Posterior vena cava (tissue), 2 donors: Measurements from ENCODE around the gene BLOC1S6. TPM values are rescaled to one million over a fixed set of nuclear protein-coding genes. Genes with fewer than 3 reads are reported as not detected.

Experiments used
- DNase-seq: peaks from one replicate; pipeline ENCODE4 v3.0.0-alpha.2; 2020; ENCODE audit warnings: low spot score
- intact Hi-C, 2 donors: fragments of 100-400 bp; cut with DNase I; formaldehyde crosslinking; loops; one replicate each; pipeline versions ENCODE4 v1.14.1 to v1.14.2; 2022 to 2023
- long read RNA-seq, 2 donors: library from polyadenylated mRNA; unstranded; transcript quantifications; one replicate each; pipeline ENCODE4 v2.0.0, GENCODE V29; 2020 to 2021
- total RNA-seq, 2 donors: library from RNA; stranded (reverse); fragmentation: NEBNext Ultra II Directional; extraction: Animal tissue kit (Norgen Biotek cat#: 25700); gene quantifications; one replicate each; pipeline ENCODE4 v1.2.1, GENCODE V29; 2021
- donor health status: DM: yes; HTN: yes; CAD: no.
- donor health status: DM: yes; HTN: yes; CAD: no.

The BLOC1S6 gene, protein sequence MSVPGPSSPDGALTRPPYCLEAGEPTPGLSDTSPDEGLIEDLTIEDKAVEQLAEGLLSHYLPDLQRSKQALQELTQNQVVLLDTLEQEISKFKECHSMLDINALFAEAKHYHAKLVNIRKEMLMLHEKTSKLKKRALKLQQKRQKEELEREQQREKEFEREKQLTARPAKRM
- total RNA-seq = 10 to 100 TPM; 42.8 to 46.9 TPM
- long read RNA-seq, donor 1, full-length matches to known transcripts = 8 of 8 reads
- long read RNA-seq, donor 1, partial matches to known transcripts = 0 of 8 reads
- long read RNA-seq, donor 1, other reads (novel, unspliced or antisense) = 0 of 8 reads
- long read RNA-seq, donor 2, full-length matches to known transcripts = 65 of 76 reads
- long read RNA-seq, donor 2, partial matches to known transcripts = 8 of 76 reads
- long read RNA-seq, donor 2, other reads (novel, unspliced or antisense) = 3 of 76 reads

DNA sequence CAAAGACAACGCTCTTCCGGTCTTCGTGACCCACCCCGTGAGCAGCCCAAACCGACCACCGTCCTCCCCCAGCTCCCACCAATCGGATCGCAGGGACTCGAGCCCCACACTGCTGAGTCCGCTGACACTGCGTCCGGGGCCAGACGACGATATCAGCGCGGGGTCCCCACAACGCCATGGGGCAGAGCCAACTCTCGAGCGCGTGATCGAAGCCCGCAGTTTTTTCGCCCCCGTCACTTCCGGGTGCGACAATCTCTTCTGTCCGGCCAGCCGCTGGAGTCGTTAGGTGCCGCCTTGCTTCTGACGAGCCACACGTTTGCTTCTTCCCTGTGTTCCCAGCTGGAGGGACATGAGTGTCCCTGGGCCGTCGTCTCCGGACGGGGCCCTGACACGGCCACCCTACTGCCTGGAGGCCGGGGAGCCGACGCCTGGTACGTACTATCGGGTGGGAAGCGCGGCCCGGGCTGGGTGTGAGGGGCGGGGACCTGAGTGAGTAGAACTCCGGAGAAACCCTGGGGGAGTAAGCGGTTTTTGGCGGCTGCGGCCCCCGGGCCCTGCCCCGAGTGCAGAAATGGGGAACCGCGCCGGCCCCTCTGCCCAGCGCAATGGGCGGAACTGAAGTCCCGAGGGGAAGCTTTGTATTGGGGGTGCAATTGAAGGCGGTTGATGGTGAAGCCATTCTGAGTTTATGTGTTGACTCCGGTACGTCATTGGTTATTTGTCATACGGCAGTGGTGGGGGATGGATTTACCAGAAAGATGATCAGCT lies at the start of gene BLOC1S6:
TSS of gene BLOC1S6 (plus strand) at position 285 of the 768 bp plus-strand sequence. CDS start at position 350, 65 bp downstream.
- intact Hi-C loops = no loop called here
- DNase-seq = peak; percentile 98

DNA sequence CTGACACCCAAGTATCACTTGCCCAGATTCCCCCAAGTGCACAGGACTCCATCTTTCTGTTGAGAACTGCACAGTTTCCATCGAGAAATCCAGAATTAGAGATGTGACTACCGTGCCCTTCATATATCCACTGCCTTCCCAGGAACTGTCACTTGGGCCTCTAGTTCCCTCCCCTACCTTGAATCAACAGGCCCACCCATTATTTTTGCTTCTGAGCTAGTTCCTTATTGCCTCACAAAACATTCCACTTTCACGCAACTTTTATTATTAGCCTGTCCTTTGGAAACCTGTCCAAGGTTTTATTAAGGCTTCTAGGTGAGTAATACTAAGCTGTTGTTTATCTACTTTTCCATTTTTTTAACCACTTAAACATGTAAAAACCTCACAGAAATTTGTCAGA lies 47.5 kb upstream of the BLOC1S6 start:
- intact Hi-C loops = loop anchor here in 1 of 2 donors (5.0 kb wide), 1 partner anchor 393 kb away; no protein-coding TSS in a partner anchor
- DNase-seq = no peak

DNA sequence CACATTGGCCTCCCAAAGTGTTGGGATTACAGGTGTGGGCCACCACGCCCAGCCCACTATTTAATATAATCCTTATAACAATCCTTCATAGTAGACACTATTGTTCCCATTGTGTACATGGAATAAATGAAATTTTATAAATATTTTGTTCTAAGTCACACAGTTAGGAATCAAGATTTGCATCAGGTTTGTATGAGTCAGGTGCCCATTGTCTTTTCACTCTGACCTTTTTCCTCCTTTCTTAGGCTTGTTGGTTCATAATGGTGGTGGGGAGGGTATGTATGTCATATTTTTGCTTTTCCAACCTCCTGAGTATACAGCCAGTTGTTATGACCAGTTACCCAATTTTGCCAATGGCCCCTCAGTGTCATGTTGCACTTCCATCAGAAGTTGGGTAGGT lies 46.6 kb upstream of the BLOC1S6 start:
- DNase-seq = no peak
- intact Hi-C loops = loop anchor here in 1 of 2 donors (5.0 kb wide), 1 partner anchor 392 kb away; no protein-coding TSS in a partner anchor

DNA sequence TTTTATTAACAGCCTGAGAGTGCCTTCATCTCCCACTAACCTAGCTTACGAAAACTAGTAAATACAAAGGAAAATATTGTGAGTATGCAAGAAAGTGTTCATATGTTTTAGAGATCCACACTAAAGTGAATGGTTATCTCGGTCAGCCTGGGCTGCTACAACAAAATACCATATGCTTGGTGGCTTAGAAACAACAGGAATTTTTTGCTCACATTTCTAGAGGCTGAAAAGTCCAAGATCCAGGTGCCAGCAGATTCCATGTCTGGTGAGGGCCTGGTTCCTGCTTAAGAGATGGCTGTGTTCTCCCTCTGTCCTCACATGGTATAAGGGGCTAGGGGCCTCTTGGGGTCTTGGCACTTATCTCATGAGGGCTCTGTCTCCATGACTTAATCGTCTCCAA lies 44.1 kb upstream of the BLOC1S6 start:
- DNase-seq = no peak
- intact Hi-C loops = loop anchor here in 1 of 2 donors (5.0 kb wide), 1 partner anchor 389 kb away; no protein-coding TSS in a partner anchor

DNA sequence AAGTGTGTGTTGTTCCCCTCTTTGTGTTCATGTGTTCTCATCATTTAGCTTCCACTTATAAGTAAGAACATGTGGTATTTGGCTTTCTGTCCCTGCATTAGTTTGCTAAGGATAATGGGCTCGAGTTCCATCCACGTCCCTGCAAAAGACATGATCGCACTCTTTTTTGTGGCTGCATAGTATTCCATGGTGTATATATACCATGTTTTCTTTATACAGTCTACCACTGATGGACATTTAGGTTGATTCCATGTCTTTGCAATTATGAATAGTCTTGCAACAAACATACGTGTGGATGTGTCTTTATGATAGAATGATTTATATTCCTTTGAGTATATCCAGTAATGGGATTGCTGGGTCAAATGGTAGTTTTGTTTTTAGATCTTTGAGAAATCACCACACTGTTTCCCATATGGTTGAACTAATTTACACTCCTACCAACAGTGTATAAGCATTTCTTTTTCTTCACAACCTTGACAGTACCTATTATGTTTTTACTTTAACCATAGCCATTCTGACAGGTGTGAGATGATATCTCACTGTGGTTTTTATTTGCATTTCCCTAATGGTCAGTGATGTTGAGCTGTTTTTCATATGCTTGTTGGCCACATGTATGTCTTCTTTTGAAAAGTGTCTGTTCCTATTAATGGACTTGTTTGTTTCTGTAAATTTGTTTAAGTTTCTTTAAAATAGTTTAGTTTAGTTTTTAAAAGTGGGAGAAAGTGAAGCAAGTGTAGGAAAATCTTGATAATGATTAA lies 42.7 kb upstream of the BLOC1S6 start:
- intact Hi-C loops = loop anchor here in 1 of 2 donors (5.0 kb wide), 1 partner anchor 388 kb away; no protein-coding TSS in a partner anchor
- no peak for DNase-seq

DNA sequence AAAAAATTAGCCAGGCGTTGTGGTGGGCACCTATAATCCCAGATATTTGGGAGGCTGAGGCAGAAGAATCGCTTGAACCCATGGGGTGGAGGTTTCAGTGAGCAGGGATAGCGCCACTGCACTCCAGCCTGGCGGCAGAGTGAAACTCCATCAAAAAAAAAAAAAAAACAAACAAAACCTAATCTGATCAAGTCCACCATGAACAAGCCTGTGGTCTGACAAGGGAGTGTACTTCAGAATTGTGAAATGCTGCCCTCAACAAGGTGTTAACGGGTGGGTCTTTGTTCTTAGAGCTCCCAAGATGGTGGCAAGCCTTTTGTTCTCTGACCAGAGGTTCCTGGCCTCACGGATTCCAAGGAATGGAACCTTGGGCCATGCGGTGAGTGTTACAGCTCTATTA lies 40.4 kb upstream of the BLOC1S6 start:
- intact Hi-C loops = no loop called here
- no peak for DNase-seq

DNA sequence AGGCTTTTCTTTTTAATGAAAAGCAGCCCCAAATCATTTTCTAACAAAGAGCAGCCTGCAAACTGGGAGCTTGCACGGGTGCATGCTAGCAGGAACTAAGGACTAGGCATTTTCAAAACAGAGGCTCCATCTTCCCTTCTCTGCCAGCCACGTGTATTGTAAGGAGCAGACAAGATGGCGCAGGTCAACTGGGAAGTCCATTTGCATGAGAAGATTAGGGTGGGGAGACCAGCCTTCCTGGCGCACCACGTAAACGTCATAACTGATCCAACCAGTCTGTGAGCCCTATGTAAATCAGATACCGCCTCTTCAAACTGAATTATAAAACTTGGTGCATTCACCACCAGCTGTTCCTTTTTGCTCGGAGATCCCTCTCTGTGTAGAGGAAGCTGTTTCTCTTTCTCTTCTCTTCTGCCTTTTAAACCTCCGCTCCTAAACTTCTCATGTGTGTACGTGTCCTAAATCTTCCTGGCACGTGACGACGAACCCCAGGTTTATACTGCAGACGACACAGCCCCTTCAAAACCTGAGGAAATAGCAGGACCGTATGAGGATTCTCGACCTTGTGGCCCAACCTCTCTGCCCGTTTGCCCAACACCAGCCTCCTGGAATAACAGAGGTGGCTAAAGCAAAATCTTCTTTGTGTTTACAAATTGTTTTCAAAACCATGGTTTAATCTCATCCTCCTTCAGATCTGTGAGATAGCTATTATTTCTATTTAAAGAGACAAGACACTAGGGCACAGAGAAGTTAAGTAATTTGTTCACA lies 38.2 kb upstream of the BLOC1S6 start:
- no peak for DNase-seq
- intact Hi-C loops = no loop called here

DNA sequence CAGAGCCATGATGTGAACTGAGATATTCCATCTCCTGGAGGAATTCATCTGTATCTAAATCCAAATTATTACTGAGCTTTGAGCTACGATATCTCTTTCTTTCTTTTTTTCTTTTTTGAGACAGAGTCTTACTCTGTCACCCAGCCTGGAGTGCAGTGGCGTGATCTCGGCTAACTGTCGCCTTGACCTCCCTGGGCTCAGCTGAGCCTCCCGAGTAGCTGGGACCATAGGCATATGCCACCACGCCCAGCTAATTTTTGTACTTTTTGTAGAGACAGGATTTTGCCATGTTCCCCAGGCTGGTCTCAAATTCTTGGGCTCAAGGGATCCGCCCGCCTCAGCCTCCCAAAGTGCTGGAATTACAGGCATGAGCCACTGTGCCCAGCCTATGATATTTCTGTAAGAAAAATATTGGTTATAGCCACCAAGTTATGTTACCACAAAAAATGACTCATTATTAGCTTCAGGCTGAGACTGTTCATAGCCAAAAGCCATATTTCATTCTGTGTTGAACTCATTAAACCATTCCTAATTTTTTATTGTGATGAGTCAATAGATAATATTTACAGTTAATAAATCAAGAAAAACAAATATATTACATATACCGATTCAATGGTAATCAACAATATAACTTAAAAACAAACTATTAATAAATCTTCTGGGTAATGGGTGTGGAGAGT lies 37.5 kb upstream of the BLOC1S6 start:
- intact Hi-C loops = no loop called here
- DNase-seq = no peak

DNA sequence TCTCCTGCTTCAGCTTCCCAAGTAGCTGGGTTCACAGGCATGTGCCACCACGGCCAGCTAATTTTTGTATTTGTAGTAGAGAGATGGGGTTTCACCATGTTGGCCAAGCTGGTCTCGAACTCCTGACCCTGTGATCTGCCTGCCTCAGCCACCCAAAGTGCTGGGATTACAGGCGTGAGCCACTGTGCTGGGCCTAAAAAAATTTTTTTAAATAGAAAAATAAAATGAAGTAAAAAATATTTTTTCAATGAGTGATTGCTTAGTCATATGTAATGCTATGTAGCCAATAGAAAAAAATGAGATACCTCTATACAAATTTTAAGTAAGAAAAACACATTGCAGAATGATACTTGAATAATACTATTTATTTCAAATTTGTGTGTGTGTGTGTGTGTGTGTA lies 36.7 kb upstream of the BLOC1S6 start:
- DNase-seq = no peak
- intact Hi-C loops = no loop called here

DNA sequence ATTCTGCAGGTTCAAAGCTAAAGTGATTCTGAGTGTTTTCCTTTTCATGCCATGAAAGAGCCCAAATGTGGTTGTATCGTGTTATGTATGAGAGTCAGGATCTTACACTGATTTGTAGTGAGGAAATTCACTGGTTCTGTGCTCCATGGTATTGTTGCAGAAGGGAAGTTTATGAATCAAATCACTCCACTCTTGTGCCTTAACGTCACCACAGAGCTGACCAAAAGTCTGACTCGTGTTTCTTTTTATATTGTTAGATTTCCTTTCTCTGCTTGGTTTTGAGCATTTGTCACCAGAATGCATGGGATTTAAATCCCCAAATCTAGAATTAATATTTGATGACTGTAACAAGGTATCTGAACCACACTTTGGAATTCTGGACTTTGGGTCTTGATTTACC lies 35.5 kb upstream of the BLOC1S6 start:
- no peak for DNase-seq
- intact Hi-C loops = no loop called here

DNA sequence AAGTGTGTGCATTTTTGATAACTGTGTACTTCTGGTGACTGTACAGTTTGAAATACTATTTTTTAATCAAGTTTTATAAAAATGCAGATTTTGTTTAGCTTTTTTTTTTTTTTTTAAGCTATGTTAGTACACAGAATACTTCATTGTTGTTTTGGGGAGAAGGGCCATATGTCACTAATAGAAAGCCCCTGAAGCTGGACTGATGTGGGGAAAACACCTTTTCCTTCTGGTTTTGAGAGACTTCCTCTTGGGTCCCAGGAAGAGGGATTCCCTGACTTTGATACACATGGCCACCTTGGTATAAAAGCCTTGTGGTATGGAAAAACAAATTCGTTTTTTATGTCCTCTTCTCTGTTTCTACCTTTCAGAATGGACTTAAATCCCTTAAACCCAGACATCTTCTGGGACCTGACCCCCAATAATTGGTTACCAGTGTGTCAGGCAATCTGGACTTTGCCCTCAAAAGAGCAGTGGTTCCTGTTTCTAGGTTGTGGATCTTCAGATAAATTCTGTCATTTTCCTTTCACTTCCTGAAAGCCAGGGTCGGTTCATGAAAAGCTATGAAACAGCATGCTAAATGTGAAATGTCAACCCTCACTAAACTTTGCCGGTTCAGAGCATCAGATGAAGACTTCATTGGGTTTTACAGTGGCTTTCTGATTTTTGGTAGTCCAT lies 31.1 kb upstream of the BLOC1S6 start:
- DNase-seq = no peak
- intact Hi-C loops = no loop called here

DNA sequence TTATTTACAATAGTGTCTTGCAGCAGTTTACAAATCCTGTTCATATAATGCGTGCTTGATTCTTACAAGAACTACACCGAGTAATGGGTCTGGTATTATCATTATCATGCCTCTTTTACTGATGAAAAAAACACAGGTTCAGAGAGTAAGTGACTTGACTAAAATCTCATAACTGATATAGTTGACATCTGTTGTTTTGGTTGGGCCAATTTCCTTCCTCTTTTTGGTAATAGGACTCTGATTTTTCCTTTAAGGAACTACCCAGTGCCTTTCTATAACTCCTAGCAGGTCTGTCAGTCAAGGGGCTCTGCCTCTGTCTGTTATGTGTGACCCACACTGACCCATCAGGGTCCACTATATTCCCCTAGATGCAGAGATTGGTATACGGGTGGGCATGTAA lies 14.6 kb upstream of the BLOC1S6 start:
- DNase-seq = no peak
- intact Hi-C loops = no loop called here

DNA sequence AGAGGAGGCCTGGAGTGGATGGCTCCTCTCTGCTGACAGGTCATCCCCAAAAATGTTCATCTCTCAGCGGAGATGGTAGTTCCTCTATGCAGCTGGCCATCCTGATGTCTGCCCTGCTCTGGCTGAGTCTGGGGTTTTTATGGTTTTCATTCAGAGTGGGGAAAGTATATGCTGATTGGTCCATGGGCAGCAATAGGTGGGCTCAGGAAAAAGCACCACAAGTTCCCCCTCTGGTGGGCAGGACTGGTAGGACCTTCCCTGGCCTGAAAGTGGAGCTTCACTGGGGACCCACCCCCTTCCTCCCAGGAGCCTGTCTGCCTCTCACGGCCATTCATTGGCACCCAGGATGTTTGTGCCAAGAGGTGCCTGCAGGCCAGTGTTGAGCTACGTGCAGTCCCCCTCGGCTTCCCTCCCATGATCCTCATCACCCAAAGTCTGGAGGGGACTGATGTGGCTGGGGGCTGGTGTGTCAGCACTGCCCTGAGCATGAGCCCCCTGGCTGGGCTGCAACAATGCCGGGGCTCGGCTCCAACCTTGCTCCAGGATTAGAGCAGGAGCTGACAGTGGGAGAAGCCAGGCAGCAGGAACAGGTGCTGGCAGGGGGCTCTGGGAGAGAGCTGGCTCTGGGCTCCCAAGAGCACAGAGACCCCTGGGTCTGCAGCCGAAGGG lies 13.1 kb upstream of the BLOC1S6 start:
- intact Hi-C loops = no loop called here
- DNase-seq = no peak

DNA sequence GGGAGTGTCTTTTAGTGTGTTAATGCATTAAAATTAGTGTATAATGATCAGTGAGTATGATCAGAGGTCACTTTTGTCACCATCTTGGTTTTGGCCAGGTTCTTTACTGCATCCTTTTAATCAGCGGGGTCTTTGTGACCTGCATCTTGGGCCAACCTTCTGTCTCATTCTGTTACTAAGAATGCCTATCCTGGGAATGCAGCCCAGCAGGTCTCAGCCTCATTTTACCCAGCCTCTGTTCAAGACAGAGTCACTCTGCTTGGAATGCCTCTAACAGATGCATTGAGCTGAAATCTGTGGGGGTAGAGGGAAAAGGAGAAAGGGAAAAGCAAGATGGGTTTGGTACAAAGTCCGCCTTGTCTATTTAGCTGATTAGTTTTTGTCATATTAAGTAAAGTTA lies 5.3 kb upstream of the BLOC1S6 start:
- DNase-seq = no peak
- intact Hi-C loops = no loop called here

DNA sequence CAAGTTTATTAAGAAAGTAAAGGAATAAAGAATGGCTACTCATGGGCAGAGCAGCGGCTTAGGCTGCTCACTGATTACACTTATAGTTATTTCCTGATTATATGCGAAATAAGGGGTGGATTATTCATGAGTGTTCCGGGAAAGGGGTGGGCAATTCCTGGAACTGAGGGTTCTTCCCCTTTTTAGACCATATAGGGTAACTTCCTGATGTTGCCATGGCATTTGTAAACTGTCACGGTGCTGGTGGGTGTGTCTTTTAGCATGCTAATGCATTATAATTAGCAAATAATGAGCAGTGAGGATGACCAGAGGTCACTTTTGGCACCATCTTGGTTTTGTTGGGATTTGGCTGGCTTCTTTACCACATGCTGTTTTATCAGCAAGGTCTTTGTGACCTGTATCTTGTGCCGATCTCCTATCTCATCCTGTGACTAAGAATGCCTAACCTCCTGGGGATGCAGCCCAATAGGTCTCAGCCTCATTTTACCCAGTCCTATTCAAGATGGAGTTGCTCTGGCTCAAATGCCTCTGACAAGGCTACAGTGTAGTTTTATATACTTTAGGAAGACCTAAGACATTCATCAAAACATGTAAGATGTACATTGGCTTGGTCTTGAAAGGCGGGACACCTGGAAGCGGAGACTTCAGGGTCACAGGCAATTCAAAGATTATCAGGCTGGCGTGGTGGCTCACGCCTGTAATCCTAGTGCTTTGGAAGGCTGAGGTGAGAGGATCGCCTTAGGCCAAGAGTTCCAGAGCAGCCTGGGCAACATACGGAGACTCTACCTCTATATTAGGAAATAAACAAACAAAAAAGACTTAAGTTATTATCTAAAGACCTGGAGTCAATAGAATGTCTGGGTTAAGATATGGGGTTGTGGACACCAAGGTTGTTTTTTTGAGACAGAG lies 3.2 kb upstream of the BLOC1S6 start:
- intact Hi-C loops = no loop called here
- no peak for DNase-seq

DNA sequence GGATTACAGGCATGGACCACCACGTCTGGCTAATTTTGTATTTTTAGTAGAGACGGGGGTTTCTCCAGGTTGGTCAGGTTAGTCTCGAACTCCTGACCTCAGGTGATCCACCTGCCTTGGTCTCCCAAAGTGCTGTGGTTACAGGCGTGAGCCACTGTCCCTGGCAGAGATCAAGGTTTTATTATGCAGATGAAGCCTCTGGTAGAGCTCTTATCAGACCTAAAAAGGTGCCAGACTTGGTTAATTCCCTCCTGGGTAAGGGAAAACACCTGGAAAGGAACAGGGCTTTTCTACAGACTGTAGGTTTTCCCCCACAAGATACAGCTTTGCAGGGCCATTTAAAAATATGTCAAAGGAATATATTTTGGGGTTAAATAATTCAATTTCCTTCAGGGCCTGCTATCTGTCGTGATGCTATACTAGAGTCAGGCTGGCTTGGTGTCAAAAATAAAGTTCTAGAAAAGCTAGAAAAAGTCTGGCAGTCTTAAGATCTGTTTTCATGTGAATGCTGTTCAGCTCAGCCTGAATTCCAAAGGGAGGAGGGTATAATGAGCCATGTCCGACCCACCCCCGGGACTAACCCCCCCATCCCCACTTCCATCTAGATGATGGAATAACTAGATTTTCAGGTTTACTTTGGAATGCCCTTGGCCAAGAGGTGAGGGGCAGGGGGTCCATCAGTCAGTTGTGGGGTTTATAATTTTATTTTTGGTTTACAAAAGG lies 1.9 kb upstream of the BLOC1S6 start:
- intact Hi-C loops = no loop called here
- no peak for DNase-seq
